NCI-H2196 (cell line): Measurements from ENCODE around the gene RHBDL1.
A peak's percentile ranks its signal among the peaks of the same experiment; 100 is the strongest.

Experiments
- DNase-seq: peaks from one replicate; lab custom pipeline; 2025; ENCODE audit not compliant: unreplicated experiment; lab: John Stamatoyannopoulos, UW

Gene RHBDL1

GRCh38 chr16:674968-675883 is at the start of gene RHBDL1:
Gene RHBDL1, plus strand, starts transcription at chr16:675671. Its CDS starts 120 bp downstream, at chr16:675791.
- DNase-seq, result no peak

GRCh38 chr16:625977-626765 is 49.3 kb upstream of the RHBDL1 start:
- DNase-seq, result no peak

DNA sequence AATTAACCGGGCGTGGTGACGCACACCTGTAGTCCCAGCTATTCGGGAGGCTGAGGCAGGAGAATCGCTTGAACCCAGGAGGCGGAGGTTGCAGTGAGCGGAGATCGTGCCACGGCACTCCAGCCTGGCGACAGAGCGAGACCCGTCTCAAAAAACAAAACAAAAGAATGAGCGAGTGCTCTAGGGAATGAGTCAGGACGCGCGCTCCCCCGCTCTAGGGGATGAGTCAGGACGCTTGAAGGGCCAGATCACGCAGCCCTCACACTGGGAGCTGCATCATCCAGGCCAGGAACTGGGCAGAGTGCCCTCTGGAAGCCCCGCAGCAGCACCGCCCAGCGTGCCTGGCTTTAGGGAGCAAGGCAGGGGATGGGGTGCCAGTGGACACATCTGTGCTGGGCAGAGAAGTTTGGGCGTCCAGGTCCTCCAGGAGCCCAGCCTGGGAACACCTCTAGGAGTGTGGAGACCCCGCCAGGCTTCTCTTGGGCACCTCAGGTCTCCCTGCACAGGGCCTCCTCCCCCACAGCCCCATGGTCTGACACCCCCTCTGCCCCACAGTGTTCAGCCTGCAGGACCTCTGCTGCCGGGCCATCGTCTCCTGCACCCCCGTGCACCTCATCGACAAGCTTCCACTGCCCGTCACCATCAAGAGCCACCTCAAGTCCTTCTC is 48.6 kb upstream of the RHBDL1 start:
- peak; percentile 77 for DNase-seq

- peak; percentile 96 for DNase-seq
Observed at GRCh38 chr16:627454-628239, 47.8 kb upstream of the RHBDL1 start.

DNA sequence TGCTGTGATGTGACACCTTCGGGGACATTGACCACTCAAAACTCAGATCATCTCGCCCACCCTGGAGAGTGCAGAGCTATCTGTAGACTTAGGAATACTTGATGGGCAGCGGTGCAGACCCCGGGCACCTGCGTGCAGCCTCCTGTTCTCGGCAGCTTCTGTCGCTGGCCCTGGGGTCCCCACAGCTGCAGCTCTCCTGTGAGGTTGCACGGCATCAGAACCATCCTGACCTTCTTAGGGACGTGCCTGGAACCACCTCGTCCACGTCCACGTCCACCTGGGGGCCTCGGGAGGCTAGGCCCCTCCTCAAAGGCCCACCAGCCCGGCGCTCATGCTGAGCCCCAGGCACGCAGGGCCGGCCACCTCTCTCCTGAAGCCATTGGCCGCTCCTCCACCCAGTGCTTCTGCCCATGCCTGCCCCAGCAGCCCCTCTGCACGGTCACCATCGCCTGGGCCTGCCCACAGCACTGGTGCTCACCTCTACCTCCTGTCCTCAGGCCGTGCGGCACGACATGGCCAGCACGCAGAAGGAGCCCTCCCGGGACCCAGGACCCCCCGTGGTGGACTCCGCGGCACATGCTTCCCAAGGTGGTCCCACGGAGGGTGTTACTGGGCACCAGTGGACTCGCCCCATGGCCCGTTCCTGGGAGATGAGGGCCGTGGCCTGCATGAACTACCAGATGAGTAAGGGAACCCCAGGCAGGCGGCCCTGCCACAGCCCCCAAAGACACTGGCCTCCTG is 47.0 kb upstream of the RHBDL1 start:
- DNase-seq, result no peak

DNA sequence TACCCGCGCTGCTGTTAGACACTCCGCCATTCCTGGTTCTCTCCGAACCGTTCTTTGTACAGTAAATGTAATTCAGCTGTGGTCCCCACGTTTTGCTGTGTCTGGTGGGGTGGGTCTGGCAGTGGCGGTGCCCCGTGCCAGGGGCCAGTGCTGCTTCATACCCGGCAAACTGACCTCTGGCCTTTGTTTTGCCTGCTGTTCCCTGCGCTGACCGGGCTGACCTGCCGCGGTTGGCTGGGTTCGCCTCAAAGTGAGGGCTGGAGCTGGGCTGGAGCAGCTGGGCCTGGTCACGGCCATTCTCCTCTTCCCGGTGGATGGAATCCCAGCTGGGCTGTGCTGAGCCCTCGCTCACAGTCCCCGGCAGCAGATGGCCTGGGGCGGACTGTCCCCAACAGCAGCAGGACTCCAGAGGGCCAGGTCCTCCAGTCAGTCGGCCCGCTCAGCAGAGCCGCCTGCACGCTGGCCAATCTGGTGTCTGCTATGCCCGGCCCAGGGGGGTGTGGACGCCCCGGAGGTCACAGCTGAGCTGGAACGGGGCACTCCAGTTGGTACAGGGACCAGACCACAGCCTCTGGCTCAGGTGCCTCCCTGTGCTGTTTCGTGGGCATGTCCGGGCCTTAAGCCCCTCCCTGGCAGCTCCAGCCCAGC is 46.2 kb upstream of the RHBDL1 start:
- DNase-seq, result no peak

GRCh38 chr16:629833-630248 is 45.6 kb upstream of the RHBDL1 start:
- no peak for DNase-seq

GRCh38 chr16:630249-630814 is 45.1 kb upstream of the RHBDL1 start:
- DNase-seq, result no peak

DNA sequence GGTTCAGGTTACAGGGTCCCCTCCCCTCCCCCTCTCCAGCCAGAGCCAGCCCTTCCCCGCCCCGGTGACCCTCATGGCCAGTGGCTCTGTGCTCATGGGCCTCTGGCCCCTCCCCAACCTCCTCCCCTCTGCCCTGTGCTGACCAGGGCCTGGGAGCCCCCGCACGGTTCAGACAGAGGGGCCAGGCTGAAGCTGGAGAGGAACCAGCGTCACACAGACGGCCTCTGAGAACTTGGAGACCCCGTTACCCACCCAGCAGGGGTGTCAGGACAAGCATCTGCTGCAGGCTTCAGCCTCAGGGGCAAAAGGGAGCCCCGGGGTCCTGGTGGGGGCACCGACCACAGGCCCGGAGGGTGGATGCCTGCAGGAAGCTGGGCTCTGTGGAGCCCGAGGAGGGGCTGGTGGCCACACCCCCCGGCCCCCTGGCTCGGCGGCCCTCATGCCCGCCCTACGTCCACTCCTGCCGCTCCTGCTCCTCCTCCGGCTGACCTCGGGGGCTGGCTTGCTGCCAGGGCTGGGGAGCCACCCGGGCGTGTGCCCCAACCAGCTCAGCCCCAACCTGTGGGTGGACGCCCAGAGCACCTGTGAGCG is 44.6 kb upstream of the RHBDL1 start, which contains the start of gene WFIKKN1:
Gene WFIKKN1, plus strand, starts transcription at position 171 of the 591 bp plus-strand sequence. Its CDS starts 269 bp downstream, at position 440.
- no peak for DNase-seq

DNA sequence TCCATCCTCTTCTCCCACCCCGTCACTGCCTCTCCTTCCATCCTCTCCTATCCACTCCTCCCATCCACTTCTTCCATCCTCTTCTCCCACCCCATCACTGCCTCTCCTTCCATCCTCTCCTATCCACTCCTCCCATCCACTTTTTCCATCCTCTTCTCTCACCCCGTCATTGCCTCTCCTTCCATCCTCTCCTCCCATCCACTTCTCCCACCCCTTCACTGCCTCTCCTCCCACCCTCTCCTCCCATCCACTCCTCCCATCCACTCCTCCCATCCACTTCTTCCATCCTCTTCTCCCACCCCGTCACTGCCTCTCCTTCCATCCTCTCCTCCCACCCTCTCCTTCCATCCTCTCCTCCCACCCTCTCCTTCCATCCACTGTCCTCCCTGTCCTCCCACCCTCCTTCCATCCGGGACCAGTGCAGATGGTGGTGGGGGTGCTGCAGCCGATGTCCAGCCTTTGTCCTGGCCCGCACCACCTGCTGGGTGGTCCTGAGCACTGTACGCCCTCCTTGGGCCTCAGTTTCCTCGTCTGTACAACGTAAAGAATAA is 43.6 kb upstream of the RHBDL1 start:
- DNase-seq, result no peak

- no peak for DNase-seq
Observed at GRCh38 chr16:632486-633335, 42.8 kb upstream of the RHBDL1 start.

DNA sequence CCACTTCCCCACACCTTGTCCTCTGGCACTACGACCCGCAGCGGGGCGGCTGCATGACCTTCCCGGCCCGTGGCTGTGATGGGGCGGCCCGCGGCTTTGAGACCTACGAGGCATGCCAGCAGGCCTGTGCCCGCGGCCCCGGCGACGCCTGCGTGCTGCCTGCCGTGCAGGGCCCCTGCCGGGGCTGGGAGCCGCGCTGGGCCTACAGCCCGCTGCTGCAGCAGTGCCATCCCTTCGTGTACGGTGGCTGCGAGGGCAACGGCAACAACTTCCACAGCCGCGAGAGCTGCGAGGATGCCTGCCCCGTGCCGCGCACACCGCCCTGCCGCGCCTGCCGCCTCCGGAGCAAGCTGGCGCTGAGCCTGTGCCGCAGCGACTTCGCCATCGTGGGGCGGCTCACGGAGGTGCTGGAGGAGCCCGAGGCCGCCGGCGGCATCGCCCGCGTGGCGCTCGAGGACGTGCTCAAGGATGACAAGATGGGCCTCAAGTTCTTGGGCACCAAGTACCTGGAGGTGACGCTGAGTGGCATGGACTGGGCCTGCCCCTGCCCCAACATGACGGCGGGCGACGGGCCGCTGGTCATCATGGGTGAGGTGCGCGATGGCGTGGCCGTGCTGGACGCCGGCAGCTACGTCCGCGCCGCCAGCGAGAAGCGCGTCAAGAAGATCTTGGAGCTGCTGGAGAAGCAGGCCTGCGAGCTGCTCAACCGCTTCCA is 42.0 kb upstream of the RHBDL1 start:
- DNase-seq, result no peak

DNA sequence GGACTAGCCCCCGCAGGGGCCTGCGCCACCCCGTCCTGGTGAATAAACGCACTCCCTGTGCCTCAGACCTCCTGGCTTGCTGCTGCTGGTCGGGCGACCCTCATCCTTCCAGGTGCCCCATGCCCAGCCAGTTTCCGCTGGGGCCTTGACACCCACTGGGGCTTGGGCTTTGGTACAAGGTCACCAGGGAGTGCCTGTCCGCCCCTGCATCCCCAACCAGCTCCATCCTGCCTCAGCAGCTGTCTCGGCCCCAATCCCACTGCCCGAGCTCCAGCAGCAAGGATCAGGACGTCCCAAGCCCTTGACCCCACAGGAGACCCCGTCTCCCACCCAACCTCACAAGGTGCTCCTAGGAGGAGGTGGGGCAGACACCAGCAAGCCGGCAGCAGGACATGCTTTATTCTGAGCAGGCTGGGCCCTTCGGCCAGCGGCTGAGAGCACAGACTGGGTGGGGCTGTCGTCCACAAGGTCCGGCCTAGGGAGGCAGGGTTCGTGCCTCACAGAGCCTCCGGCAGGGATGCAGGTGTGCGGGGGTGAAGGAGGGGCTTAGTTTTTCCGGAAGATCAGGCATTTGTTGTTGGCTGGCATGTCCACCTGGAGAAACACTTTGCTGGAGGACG is 41.3 kb upstream of the RHBDL1 start:
- DNase-seq, result no peak

DNA sequence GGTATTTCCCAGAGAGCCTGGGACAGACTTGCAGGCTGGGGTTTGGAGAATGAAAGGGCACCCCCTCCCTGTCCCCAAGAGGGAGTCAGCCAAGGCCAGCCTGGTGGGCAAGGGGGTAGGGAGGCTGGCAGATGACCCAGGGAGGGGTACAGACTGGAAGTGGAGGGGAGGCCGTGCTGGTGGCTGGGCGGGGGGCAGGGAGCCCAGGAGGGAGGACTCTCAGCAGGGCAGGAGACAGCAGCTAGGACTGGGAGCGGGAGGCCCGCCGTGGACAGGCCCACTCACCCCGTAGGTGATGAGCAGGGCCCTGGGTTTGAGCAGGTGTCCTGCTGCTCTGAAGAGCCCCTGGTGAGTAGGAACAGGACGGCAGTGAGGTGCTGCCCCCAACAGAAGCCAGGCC is 40.5 kb upstream of the RHBDL1 start:
- no peak for DNase-seq

- DNase-seq, result no peak
Observed at GRCh38 chr16:635573-636205, 39.8 kb upstream of the RHBDL1 start.
